Dermis blood vessel endothelial cell (primary cell): ENCODE data around the gene ENTREP1. TPM values are rescaled to one million over a fixed set of nuclear protein-coding genes. Genes with fewer than 3 reads are reported as not detected.
"Not testable (repeated sequence)": the region's sequence is repeated elsewhere in the genome, so short reads cannot be mapped to it uniquely, and the experiment has no call there.

ENCODE experiments used
- DNase-seq: peaks from one replicate; pipeline ENCODE4 v3.0.0; 2010
- total RNA-seq: library from RNA; depleted of rRNA; stranded (reverse); fragments of >200 nt; gene quantifications from 2 replicates; pipeline ENCODE4 v1.2.3, GENCODE V29; 2014

ENTREP1 gene
- total RNA-seq, result 6.6 and 8.0 TPM in 2 replicates

- DNase-seq, result peak; percentile 85
These were observed at the start of gene ENTREP1 for GRCh38 chr9:69324549-69325401. ENTREP1 (plus strand) TSS chr9:69325215; CDS start chr9:69325310, 95 bp downstream.

GRCh38 chr9:69276775-69277174 lies 48.2 kb upstream of the ENTREP1 start:
- no peak for DNase-seq

GRCh38 chr9:69279084-69279731 lies 45.8 kb upstream of the ENTREP1 start:
- DNase-seq, result no peak

- DNase-seq, result no peak
These were observed 45.3 kb upstream of the ENTREP1 start for GRCh38 chr9:69279733-69280132.

- peak; percentile 8 for DNase-seq
These were observed 42.0 kb upstream of the ENTREP1 start for GRCh38 chr9:69283003-69283402.

GRCh38 chr9:69292078-69292477 lies 32.9 kb upstream of the ENTREP1 start:
- peak; percentile 5 for DNase-seq

GRCh38 chr9:69293156-69293555 lies 31.9 kb upstream of the ENTREP1 start:
- DNase-seq, result no peak

GRCh38 chr9:69295872-69296552 lies 29.0 kb upstream of the ENTREP1 start:
- no peak for DNase-seq

GRCh38 chr9:69297300-69297980 lies 27.6 kb upstream of the ENTREP1 start:
- no peak for DNase-seq

- DNase-seq, result no peak
These were observed 25.7 kb upstream of the ENTREP1 start for GRCh38 chr9:69299315-69299714.

GRCh38 chr9:69299826-69300225 lies 25.2 kb upstream of the ENTREP1 start:
- no peak for DNase-seq

- DNase-seq, result no peak
These were observed 21.7 kb upstream of the ENTREP1 start for GRCh38 chr9:69303331-69303730.

GRCh38 chr9:69306895-69307445 lies 18.0 kb upstream of the ENTREP1 start:
- DNase-seq, result not testable (repeated sequence)

- peak; percentile 54 for DNase-seq
These were observed 17.4 kb upstream of the ENTREP1 start for GRCh38 chr9:69307446-69308205.

- DNase-seq, result no peak
These were observed 16.6 kb upstream of the ENTREP1 start for GRCh38 chr9:69308206-69308931.

GRCh38 chr9:69313175-69313574 lies 11.8 kb upstream of the ENTREP1 start:
- DNase-seq, result no peak

GRCh38 chr9:69314547-69314946 lies 10.5 kb upstream of the ENTREP1 start:
- peak; percentile 9 for DNase-seq

GRCh38 chr9:69317081-69317480 lies 7.9 kb upstream of the ENTREP1 start:
- peak; percentile 78 for DNase-seq

- no peak for DNase-seq
These were observed 7.1 kb upstream of the ENTREP1 start for GRCh38 chr9:69317894-69318293.

- DNase-seq, result no peak
These were observed 5.5 kb upstream of the ENTREP1 start for GRCh38 chr9:69319324-69320025.
